ENCODE data around the gene ACSF3. TPM values are rescaled to one million over a fixed set of nuclear protein-coding genes. Genes with fewer than 3 reads are reported as not detected.

The ACSF3 gene
- total and polyA plus RNA-seq, 7 donors: 13.4 to 26.5 (median 16.2) TPM

DNA sequence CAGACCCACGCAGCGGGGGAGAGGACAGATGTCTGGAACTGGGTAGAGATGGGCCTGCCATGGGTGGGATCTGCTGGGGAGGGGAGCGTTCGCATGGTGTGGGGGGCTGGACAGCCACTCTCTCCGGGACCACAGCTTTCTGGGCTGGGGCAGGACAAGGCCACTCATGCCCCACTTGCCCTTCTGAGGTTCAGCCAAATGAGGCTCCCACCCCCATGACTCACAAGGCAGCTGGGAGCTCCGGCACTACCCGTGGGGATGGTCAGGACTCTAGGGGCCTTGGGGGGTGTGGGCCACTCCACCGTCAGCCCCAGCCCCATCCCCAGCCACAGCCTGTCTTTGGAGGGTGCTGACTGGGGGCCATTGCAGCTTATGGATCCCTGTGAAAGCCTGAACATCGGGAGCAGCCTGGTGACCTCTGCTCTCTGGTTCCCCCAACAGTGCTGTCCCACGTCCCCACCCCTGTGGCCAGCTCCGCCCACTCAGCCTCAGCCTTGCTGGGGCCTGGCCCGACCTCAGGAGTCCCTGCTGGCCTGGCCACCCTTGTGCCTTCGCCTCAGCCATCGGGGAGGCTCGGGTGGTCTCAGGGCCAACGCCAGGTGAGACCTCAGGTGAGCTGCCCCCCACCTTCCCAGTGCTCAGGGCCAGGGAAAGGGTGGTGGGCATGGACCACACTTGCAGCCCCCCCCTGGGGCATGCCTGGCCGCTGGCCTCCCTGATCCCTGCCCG, 73.2 kb downstream of the ACSF3 start:
- peak in 1 of 2 donors; percentile 41 for DNase-seq
- TF ChIP-seq, protein P1, sequence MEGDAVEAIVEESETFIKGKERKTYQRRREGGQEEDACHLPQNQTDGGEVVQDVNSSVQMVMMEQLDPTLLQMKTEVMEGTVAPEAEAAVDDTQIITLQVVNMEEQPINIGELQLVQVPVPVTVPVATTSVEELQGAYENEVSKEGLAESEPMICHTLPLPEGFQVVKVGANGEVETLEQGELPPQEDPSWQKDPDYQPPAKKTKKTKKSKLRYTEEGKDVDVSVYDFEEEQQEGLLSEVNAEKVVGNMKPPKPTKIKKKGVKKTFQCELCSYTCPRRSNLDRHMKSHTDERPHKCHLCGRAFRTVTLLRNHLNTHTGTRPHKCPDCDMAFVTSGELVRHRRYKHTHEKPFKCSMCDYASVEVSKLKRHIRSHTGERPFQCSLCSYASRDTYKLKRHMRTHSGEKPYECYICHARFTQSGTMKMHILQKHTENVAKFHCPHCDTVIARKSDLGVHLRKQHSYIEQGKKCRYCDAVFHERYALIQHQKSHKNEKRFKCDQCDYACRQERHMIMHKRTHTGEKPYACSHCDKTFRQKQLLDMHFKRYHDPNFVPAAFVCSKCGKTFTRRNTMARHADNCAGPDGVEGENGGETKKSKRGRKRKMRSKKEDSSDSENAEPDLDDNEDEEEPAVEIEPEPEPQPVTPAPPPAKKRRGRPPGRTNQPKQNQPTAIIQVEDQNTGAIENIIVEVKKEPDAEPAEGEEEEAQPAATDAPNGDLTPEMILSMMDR (IDR thresholded peaks at IDR 0.05): no peak

DNA sequence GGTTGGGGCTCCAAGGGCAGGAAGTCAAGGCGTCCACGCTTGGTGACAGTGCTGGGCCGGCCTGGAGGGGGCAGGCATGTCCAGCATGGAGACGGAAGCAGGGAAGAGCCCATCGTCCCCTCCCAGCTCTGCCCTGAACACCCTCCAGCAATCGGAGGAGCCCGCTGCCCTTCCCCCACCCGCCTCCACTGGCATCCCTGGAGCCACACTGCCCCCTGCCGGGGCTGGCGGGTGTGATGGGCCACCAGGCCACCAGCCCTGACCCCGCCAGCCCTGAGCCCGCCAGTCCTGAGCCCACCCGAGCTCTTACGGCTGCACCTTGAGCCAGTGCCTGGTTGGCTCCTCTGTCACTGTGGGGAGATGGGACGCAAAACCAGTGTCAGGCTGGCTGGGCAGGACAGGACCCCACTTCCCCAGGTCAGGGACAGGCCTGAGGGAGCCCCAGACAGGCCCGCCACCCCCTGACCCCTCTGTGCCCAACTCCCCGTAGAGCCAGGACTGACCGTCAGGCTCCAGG, 73.8 kb downstream of the ACSF3 start:
- TF ChIP-seq, protein P1 (IDR thresholded peaks at IDR 0.05): peak; percentile 80
- peak; percentile 53 to 68 (median 56) for ATAC-seq
- no peaks in the 10 kb centered on the region for H3K36me3 ChIP-seq (ENCODE audit: insufficient read depth in 1 of 2, low read depth in 1 of 2)
- peaks cover 4% of the 10 kb centered on the region for H3K4me1 ChIP-seq
- 17 to 22% (median 17%) methylated on average over 11 to 18 of the region's 18 CpGs for WGBS, 3 donors
- DNase-seq: peak; percentile 86 to 93
- H3K4me3 ChIP-seq: no peak overlapping the region
- H3K9me3 ChIP-seq: no peaks in the 10 kb centered on the region
- intact Hi-C loops (cut with DNase I): loop anchor here (2.0 to 5.0 kb wide), 4 partner anchors 225 to 430 kb away; no protein-coding TSS in a partner anchor
- H3K27ac ChIP-seq: no peak overlapping the region
- H3K27me3 ChIP-seq (ENCODE audit: insufficient read depth in 3 of 3, low read length in 2 of 3): peaks cover 0 to 28% (median 2%) of the 10 kb centered on the region in 3 donors

More for the DNA sequence above, 73.2 kb downstream of the ACSF3 start:
- Histone ChIP-seq H3K27me3 (ENCODE audit: insufficient read depth in 3 of 3, low read length in 2 of 3) (peaks cover 0 to 34% (median 2%) of the 10 kb centered on the region in 3 donors), H3K36me3 (ENCODE audit: insufficient read depth in 1 of 2, low read depth in 1 of 2) (no peaks in the 10 kb centered on the region), H3K27ac (no peak overlapping the region), H3K4me3 (no peak overlapping the region), H3K4me1 (peaks cover 4% of the 10 kb centered on the region), H3K9me3 (no peaks in the 10 kb centered on the region)
- intact Hi-C loops (cut with DNase I): loop anchor here (2.0 to 5.0 kb wide), 4 partner anchors 225 to 430 kb away; no protein-coding TSS in a partner anchor
- no peak for ATAC-seq
- WGBS, 3 donors: 61 to 72% (median 69%) methylated on average over 17 to 18 of the region's 18 CpGs

DNA sequence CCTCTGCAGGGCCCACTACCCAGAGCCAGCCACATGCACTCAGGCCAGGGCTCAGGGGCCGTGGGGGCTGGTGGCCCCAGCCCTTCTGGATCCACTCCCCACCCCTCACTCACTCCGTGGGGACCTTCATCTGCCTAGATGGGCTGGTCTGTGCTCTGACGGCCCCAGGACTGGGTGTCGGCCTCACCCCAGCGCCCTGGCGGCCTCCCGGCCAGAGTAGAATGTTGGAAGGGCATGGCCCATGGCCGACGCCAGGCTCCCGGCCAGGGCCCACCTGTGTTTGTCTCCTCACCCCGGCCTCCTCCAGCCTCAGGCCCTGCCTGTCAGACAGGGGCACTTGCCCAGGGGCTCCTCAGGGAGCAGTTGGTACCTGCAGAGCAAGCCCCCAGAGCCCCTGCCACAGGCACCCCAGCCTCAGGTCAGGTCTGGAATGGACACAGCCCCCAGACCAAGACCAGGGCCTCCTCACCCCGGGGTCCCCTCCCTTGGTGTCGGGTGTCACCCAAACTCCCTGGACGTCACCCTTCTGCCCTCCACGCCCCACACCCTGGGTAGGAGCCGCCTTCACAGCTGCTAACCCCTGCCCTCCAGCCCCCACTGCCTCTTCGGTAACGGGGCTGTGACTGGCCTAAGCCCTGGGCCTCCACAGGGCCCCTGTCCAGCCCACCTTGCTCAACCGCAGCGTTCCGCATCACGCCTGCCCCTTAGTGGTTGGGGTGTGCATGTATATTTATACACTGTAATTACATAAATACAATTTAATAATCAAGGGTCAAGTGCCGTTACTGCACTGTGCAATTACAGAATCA, 74.9 kb downstream of the ACSF3 start:
- intact Hi-C loops (cut with DNase I): loop anchor here (2.0 to 5.0 kb wide), 4 partner anchors 226 to 431 kb away; no protein-coding TSS in a partner anchor
- TF ChIP-seq, protein P1 (IDR thresholded peaks at IDR 0.05): no peak
- H3K9me3 ChIP-seq: no peaks in the 10 kb centered on the region
- H3K27me3 ChIP-seq (ENCODE audit: insufficient read depth in 3 of 3, low read length in 2 of 3): peaks cover 0 to 22% (median 2%) of the 10 kb centered on the region in 3 donors
- H3K36me3 ChIP-seq (ENCODE audit: insufficient read depth in 1 of 2, low read depth in 1 of 2): no peaks in the 10 kb centered on the region
- H3K4me1 ChIP-seq: peaks cover 14% of the 10 kb centered on the region
- no peak for ATAC-seq
- H3K27ac ChIP-seq: no peak overlapping the region
- no peak overlapping the region for H3K4me3 ChIP-seq
- DNase-seq: peak in 1 of 2 donors; percentile 45
- WGBS, 3 donors: 70 to 76% (median 75%) methylated on average over 22 to 23 of the region's 23 CpGs

DNA sequence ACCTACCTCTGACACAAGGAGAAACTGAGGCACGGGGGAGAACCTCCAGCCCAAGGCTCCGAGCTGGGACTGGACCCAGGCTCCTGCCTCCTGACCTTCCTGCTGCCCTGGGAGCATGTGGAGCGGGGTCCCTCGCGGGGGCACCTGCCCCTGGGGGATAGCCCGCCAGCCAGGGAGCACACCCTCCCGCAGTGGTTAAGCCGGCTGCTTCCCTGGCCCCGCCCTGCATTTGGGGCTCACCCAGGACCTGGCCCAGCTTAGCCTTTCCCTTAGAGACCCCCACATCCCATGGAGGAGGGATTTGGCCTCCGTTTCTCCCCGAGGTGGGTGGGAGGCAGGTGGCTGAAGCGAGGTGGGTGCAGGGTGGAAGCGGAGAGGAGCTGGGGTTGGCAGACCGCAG, 76.1 kb downstream of the ACSF3 start:
- DNase-seq: peak in 1 of 2 donors; percentile 51

More for the DNA sequence above, 76.1 kb downstream of the ACSF3 start:
- Histone ChIP-seq H3K27ac (no peak overlapping the region), H3K27me3 (ENCODE audit: insufficient read depth in 3 of 3, low read length in 2 of 3) (peaks cover 0 to 17% (median 0%) of the 10 kb centered on the region in 3 donors), H3K4me1 (peaks cover 26% of the 10 kb centered on the region), H3K9me3 (no peaks in the 10 kb centered on the region), H3K4me3 (no peak overlapping the region), H3K36me3 (ENCODE audit: insufficient read depth in 1 of 2, low read depth in 1 of 2) (no peaks in the 10 kb centered on the region)
- ATAC-seq: no peak
- WGBS, 3 donors: 84 to 89% (median 88%) methylated on average over 12 to 14 of the region's 14 CpGs
- TF ChIP-seq, protein P1 (IDR thresholded peaks at IDR 0.05): no peak
- intact Hi-C loops (cut with DNase I): loop anchor here (2.0 to 5.0 kb wide), 5 partner anchors 48 to 432 kb away; partner anchors contain the start of gene ZNF778 (in 1 of the 2)
